AG09319 (cell line): ENCODE measurements around the gene C17orf107.
"Not testable (repeated sequence)": the region's sequence is repeated elsewhere in the genome, so short reads cannot be mapped to it uniquely, and the experiment has no call there.

Experiments
- DNase-seq: peaks from one replicate; pipeline ENCODE4 v3.0.0-alpha.2; 2010; ENCODE audit warnings: low read depth; ENCODE audit errors: extremely low read depth
- TF ChIP-seq, protein P1 (sequence below): IDR thresholded peaks from 2 replicates; pipeline ENCODE4 v1.5.1; 2011; ENCODE audit warnings: low read depth, mild to moderate bottlenecking, inconsistent platforms, low read length, moderate library complexity

C17orf107 gene

DNA sequence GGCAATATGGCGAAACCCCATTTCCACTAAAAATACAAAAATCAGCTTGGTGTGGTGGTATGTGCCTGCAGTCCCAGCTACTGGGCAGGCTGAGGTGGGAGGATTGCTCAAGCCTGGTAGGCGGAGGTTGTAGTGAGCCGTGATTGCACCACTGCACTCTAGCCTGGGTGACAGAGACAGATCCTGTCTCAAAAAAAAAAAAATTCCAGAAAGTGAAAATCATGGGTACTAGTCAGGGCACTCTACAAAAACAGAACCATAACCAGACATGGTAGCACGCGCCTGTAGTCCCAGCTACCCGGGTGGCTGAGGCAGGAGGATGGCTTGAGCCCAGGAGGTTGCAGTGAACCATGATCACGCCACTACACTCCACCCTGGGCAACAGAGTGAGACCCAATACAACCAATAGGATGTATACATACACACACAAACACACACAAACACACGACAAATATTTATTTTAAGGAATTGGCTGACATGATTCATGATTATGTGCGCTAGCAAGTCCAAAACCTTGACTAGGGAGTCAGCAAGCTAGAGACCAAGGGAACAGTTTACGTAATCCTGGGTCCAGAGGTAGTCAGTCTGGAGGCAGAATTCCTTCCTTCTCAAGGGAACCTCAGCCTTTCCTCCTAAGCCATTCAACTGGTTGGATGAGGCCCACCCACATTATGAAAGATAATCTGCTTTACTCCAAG is 21.2 kb downstream of the C17orf107 start:
- TF ChIP-seq, protein P1, sequence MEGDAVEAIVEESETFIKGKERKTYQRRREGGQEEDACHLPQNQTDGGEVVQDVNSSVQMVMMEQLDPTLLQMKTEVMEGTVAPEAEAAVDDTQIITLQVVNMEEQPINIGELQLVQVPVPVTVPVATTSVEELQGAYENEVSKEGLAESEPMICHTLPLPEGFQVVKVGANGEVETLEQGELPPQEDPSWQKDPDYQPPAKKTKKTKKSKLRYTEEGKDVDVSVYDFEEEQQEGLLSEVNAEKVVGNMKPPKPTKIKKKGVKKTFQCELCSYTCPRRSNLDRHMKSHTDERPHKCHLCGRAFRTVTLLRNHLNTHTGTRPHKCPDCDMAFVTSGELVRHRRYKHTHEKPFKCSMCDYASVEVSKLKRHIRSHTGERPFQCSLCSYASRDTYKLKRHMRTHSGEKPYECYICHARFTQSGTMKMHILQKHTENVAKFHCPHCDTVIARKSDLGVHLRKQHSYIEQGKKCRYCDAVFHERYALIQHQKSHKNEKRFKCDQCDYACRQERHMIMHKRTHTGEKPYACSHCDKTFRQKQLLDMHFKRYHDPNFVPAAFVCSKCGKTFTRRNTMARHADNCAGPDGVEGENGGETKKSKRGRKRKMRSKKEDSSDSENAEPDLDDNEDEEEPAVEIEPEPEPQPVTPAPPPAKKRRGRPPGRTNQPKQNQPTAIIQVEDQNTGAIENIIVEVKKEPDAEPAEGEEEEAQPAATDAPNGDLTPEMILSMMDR = no peak
- no peak for DNase-seq

DNA sequence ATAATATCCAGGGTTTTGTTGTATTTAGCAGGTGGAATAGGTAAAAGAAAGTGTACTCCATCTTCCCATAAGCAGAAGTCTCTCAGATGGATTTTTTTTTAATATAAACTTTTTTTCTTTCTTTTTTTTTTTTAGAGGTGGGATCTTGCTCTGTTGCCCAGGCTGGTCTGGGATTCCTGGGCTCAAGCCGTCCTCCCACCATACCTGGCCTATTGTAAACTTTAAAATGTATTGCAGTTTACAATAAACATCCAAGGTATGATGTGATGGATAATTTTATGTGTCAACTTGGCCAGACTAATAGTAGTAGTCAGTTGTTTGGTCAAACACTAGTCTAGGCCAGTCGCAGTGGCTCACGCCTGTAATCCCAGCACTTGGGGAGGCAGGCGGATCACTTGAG is 22.0 kb downstream of the C17orf107 start:
- no peak for DNase-seq
- TF ChIP-seq, protein P1 = no peak

DNA sequence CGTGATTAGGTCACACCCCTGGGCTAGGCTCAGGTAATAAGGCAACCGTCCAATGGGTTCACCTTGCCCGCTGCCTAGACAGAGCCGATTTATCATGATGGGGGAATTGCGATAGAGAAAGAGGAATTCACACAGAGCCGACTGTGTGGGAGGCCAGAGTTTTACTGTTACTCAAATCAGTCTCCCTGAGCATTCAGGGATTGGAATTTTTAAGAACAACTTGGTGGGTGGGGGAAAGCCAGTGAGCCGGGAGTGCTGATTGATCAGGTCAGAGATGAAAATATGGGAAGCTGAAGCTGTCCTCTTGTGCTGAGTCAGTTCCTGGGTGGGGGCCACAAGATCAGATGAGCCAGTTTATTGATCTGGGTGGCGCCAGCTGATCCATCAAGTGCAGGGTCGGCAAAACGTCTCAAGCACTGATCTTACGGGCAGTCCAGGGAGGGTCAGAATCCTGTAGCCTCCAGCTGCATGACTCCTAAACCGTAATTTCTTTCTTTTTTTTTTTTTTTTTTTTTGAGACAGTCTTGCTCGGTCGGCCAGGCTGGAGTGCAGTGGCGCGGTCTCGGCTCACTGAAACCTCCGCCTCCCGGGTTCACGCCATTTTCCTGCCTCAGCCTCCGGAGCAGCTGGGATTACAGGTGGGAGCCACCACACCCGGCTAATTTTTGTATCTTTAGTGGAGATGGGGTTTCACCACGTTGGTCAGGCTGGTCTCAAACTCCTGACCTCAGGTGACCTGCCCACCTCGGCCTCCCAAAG is 27.4 kb downstream of the C17orf107 start:
- DNase-seq = not testable (repeated sequence)

DNA sequence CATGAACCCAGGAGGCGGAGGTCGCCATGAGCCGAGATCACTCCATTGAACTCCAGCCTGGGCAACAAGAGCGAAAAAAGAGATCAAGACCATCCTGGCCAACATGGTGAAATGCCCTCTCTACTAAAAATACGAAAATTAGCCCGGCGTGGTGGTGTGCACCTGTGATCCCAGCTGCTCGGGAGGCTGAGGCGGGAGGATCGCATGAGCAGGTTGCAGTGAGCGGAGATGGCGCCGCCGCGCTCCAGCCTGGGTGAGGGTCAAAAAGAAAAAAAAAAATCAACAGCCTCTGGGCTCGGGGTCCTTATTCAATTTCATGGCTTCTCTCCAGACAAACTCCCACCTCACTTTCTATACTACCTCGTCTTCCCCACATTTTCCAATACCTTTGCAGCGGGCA is 29.5 kb downstream of the C17orf107 start:
- TF ChIP-seq, protein P1 = no peak
- DNase-seq = no peak

DNA sequence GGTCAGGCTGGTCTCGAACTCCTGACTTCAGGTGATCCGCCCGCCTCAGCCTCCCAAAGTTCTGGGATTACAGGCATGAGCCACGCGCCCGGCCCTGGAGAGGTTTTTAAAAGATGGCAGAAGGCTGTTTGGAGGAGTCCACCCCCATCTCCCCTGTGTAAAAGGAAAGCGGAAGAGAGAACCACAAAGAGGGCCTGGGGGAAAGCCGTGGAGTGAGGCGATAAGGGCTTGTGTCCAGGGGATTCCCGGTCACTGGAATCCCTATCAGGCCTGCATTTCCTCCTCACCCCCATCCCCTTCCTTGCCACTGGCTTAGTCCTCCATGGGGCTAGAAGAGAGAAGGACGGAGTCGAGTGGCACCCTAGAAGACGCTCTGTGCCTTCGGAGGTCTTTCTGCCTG is 32.6 kb downstream of the C17orf107 start, which contains the start of gene GP1BA:
GP1BA (plus strand) TSS at position 315 of the 400 bp plus-strand sequence. CDS start 328 bp downstream, outside the sequence.
- DNase-seq = no peak
- TF ChIP-seq, protein P1 = no peak

DNA sequence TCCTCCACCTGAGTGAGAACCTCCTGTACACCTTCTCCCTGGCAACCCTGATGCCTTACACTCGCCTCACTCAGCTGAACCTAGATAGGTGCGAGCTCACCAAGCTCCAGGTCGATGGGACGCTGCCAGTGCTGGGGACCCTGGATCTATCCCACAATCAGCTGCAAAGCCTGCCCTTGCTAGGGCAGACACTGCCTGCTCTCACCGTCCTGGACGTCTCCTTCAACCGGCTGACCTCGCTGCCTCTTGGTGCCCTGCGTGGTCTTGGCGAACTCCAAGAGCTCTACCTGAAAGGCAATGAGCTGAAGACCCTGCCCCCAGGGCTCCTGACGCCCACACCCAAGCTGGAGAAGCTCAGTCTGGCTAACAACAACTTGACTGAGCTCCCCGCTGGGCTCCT is 33.4 kb downstream of the C17orf107 start:
- TF ChIP-seq, protein P1 = no peak
- DNase-seq = no peak

DNA sequence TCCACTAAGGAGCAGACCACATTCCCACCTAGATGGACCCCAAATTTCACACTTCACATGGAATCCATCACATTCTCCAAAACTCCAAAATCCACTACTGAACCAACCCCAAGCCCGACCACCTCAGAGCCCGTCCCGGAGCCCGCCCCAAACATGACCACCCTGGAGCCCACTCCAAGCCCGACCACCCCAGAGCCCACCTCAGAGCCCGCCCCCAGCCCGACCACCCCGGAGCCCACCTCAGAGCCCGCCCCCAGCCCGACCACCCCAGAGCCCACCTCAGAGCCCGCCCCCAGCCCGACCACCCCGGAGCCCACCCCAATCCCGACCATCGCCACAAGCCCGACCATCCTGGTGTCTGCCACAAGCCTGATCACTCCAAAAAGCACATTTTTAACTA is 34.3 kb downstream of the C17orf107 start:
- TF ChIP-seq, protein P1 = no peak
- DNase-seq = no peak
